Hepatocyte (in vitro differentiated cells): ENCODE data around the gene SPINK6.

ENCODE experiments used
- CTCF ChIP-seq: fragments of 200-600 bp; sonication (generic); IDR thresholded peaks from 2 replicates; pipeline ENCODE4 v1.5.1; 2016; ENCODE audit warnings: antibody characterized with exemption, mild to moderate bottlenecking; ENCODE audit not compliant: poor library complexity
- EZH2 ChIP-seq: fragments of 200-600 bp; sonication (generic); IDR thresholded peaks from 2 replicates; pipeline ENCODE4 v1.6.1; 2016; ENCODE audit warnings: antibody characterized with exemption, mild to moderate bottlenecking, borderline replicate concordance
- EZH2phosphoT487 ChIP-seq: fragments of 200-600 bp; sonication (generic); IDR thresholded peaks from one replicate; pipeline ENCODE4 v1.6.1; 2018; ENCODE audit warnings: antibody characterized with exemption, mild to moderate bottlenecking, low read depth, moderate library complexity; ENCODE audit not compliant: unreplicated experiment, severe bottlenecking

- TF ChIP-seq CTCF (no peak), EZH2phosphoT487 (no peak), EZH2 (no peak)
Observed at GRCh38 chr5:148156609-148157008, 46.2 kb upstream of the SPINK6 start.
